ENCODE data around the gene PIEZO1.
"Not testable (repeated sequence)": the region's sequence is repeated elsewhere in the genome, so short reads cannot be mapped to it uniquely, and the experiment has no call there.

- TF ChIP-seq CTCF (conservative IDR thresholded peaks at IDR 0.05); EZH2 (IDR thresholded peaks at IDR 0.05; ENCODE audit: low read depth): not testable (repeated sequence)
Observed at GRCh38 chr16:88788749-88789148, 3.7 kb upstream of the PIEZO1 start.

Measured in PC-9 (cell line).